D341Med (cell line): ENCODE measurements around the gene GRM4.
"Not testable (repeated sequence)": the region's sequence is repeated elsewhere in the genome, so short reads cannot be mapped to it uniquely, and the experiment has no call there.

Source experiments
- DNase-seq: peaks from one replicate; pipeline ENCODE4 v3.0.0; 2012; ENCODE audit warnings: low spot score

Gene GRM4

DNA sequence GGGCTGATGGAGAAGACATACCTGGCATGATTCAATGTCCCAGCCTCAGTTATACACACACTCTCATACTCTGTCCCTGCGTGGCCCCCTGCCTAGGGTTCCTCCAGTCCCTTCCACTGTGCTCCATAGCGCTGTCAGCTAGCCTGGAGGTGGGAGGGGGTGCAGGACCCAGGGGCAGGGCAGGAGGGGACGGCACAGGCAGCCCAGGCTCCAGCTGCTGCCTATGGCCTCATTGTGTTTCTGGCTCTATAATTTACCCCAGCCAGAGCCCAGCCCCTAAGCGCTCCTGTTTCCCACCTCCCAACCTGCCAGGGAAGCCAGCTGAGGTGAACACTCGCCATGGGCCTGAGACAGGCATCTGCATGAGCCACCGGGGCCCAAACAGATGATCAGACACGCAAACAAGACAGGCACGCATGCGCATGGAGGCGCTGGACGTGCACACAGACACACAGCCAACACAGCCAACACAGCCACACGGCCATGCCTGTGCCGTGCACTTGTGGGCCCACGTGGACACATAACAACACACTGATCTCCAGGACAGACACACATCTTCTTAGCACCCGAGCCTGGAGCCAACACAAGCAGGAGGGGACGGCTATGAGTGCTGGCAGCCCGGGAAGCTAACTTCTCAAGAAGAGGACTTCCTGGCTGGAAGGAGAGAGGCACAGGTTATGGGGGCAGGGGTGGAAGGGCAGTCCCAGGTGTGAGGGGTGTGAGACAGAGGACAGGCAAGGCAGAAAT, 124.9 kb downstream of the GRM4 start:
- DNase-seq = no peak

GRCh38 chr6:34020278-34020677, 125.6 kb downstream of the GRM4 start:
- no peak for DNase-seq

DNA sequence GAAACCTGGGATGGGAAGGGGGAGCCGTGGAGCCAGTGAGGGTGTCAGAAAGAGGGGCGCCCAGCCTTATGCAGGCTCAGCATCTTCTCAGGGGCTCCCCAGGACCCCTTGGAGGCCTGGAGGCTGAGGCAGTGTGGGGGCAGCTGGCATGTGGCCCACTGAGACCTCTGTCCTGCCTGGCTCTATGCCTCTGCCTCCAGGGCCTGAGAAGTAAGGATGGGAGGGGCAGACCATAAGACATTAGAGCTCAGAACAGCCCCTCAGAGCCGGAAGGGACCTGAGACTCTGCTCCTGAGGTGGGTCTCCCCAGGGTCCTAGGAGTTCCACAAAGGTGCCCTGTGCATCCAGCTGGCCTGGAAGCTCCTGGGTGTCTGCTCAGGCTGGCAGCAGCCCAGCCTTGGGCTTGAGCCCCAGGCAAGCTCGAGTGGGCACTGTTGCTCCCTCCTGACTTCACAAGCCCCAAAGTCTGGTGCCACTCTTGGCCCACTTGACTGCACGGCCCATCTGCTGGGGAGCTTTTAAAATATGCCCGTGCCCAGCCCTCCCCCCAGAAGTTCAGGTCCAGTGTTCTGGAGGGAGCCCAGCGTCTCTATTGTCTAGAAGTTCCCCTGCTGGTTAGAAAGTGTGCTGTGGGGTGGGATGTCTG, 126.8 kb downstream of the GRM4 start:
- DNase-seq = no peak

DNA sequence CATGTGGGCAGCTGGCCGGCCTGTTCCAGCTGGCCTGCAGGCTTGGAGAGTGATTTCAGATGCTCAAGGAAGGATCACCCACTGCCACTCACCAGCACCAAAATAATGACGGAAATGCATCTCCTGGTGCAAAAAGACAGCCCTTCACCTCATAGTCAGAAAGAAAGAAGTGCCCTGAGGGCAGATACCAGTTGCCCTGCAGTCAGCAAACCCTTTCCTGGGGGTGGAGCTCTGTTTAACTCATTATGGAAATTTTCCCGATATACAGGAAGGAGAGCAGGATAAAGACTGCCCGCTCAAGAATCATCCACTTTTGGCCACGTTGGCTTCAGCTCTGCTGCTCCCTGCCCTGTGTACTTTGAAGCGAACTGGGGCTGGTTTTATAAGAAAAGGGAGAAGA, 127.9 kb downstream of the GRM4 start:
- DNase-seq = no peak

- no peak for DNase-seq
Observed at GRCh38 chr6:34017106-34017805, 128.6 kb downstream of the GRM4 start.

DNA sequence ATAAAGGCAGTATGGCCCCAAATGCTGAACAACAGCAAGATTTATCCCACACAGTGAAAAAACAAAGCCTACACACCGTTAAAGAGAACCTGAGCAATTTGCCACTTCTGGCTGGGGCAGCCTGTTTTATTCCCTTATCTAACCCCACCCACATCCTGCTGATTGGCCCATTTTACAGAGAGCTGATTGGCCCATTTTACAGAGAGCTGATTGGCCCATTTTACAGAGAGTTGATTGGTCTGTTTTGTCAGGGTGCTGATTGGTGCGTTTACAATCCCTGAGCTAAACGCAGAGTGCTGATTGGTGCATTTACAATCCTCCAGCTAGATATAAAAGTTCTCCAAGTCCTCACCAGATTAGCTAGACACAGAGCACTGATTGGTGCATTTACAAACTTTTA, 129.3 kb downstream of the GRM4 start:
- DNase-seq = not testable (repeated sequence)

- no peak for DNase-seq
Observed at GRCh38 chr6:34015586-34015985, 130.3 kb downstream of the GRM4 start.

GRCh38 chr6:34011264-34011663, 134.6 kb downstream of the GRM4 start:
- DNase-seq = no peak

- no peak for DNase-seq
Observed at GRCh38 chr6:34005901-34006531, 139.9 kb downstream of the GRM4 start.

DNA sequence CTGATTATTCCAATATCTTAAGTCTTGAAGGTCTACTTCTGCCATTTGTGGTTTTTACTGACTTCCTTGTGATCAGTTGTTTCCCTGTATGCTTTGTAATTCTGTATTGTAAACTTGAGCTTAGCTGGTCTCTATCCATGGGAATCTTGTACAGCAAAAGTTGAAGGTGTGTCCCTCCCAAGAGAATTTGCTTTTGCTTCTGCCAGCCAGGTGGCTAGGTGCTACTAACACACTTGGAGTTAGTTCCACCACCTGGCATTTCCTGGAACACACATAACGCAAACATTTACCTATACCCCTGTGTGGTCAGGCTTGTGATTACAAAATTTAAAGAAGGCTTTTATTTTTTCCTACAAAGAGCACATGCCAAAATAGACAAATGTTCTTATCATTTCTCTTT, 141.2 kb downstream of the GRM4 start:
- no peak for DNase-seq

GRCh38 chr6:34003962-34004361, 141.9 kb downstream of the GRM4 start:
- DNase-seq = no peak

DNA sequence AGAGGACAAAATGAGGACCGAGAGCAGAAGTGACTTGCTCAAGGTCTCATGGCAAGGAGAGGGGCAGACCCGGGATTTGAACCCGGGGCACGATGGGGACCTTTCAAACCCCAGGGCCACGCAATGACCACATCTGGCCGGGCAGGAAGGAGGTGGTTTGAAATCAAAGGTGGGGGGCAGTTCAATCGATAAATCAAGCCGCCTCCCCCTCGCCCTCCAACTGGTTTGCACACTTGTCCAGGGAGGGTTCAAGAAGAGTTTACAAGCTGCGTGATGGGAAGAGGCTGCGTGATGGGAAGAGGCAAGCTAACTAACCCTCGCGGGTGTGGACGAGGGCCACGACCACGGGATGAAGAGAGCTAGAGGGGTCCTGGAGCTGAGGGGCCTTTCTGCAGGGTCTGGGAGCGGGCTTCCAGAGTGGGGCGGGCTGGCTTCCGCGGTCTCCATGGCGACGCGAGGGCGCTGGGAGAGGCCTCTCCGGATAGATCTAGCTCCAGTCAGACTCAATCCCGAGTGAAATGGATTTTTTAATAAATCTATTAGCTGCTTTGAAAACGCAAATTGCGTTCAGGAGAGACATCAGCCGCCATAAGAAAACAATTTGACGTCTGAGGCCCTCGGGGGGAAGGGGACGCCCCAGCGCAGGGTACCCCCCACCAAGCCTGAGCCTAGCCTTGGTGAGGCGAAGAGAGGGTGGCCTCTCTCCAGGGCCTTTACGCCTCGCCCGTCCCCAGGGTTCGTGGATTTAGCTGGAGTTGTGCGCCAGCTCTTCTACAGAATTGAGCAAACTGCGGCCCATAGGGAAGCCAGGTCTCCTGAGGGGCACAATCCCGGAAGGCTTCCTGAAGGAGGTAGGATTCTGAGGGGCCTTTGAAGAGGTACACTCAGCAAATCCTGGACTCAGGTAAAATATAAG, 143.9 kb downstream of the GRM4 start:
- no peak for DNase-seq

- no peak for DNase-seq
Observed at GRCh38 chr6:34000281-34000680, 145.6 kb downstream of the GRM4 start.

- DNase-seq = no peak
Observed at GRCh38 chr6:33999567-33999966, 146.3 kb downstream of the GRM4 start.

DNA sequence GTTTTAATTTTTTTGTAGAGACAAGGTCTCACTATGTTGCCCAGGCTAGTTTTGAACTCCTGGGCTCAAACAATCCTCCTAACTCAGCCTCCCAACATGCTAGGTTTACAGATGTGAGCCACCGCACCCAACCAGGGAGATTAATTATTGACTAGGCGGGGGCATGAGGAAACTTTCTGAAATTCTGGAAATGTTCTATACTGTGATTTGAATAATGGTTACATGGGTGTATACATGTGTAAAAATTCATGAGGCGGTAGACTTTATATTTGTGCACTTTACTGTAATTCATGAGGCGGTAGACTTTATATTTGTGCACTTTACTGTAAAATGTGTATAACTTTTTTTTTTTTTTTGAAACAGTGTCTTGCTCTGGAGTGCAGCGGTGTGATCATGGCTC, 147.2 kb downstream of the GRM4 start:
- DNase-seq = no peak

- DNase-seq = no peak
Observed at GRCh38 chr6:33997265-33997664, 148.6 kb downstream of the GRM4 start.

- no peak for DNase-seq
Observed at GRCh38 chr6:33996120-33996475, 149.8 kb downstream of the GRM4 start.

DNA sequence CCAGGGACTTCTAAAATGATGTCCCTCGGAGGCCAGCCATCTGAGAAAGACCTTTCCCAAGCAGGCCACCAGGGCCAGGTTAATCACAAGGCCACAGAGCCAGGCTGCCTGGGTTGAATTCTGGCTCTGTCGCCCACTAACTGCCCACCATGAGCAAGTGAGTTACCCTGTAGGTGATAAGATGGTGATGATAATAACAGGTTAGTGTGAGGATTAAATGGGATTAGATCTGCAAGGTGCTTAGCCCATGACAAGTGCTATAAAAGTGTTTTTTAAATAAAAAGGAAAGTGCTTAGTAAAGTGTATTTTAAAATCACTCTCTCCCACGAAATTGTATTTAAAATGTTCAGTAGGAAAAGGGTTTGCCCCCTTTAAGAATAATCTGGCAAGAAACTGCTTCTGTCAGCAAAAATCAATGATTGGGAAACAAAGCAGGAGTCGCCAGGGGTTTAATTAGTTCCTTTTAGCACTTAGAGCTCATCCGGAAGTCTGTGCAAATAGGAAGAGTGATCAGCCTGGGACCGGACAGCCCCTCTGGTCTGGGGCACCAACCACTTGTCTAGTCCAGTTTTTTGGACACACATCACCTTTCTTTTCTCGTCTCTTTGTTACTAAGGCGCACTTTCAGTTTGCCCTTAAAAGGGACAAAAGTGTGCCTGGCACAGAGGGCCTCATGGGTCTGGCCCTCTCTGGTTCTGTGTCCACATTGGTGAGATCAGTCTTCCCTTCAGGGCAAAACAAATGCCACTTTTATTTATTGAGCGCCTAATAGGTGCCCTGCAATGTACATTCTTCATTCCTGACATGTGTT, 150.4 kb downstream of the GRM4 start:
- no peak for DNase-seq

- DNase-seq = peak; percentile 59
Observed at GRCh38 chr6:33994472-33995308, 151.2 kb downstream of the GRM4 start.
